A549 (cell line): ENCODE data around the gene GRID1.

Experiments used
- CTCF ChIP-seq: fragments of >200 bp; sonication (Bioruptor Twin); formaldehyde crosslinking; IDR thresholded peaks from 3 replicates; pipeline ENCODE4 v1.5.1; 2016
- MAZ ChIP-seq: fragments of 150-350 bp; IDR thresholded peaks from 2 replicates; pipeline ENCODE4 v1.6.1; 2014; ENCODE audit warnings: antibody characterized with exemption, low read depth, low read length, borderline replicate concordance
- POLR2AphosphoS2 ChIP-seq: conservative IDR thresholded peaks from 2 replicates; pipeline ENCODE4 v1.6.1; 2012; ENCODE audit warnings: low read length, improper control_type of control experiment, inconsistent platforms
- SMC3 ChIP-seq: fragments of >200 bp; sonication (Bioruptor Twin); formaldehyde crosslinking; IDR thresholded peaks from 3 replicates; pipeline ENCODE4 v1.6.1; 2018; ENCODE audit warnings: inconsistent platforms
- TF ChIP-seq, protein P1 (sequence below): fragments of >200 bp; sonication (Bioruptor Twin); formaldehyde crosslinking; IDR thresholded peaks from 3 replicates; pipeline ENCODE4 v1.6.1; 2016

DNA sequence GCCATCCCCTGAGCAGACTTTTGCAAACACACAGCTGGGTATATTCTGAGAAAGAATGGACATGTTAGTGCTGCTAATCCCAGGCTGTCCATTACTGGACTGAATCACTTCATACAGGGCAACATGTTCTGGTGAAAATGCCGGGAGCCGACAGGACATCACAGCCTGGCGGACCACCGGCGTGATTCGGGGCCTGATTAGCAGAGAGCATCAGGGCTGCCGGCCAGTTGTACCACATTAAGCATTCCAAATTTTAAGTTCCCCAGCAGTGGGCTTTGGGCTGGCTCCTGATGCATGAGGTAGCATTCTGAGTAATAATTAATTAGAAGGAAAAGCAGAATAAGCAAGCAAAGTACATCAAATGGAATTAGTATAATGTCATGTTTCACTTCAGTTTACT is 229.0 kb downstream of the GRID1 start:
- TF ChIP-seq, protein P1, sequence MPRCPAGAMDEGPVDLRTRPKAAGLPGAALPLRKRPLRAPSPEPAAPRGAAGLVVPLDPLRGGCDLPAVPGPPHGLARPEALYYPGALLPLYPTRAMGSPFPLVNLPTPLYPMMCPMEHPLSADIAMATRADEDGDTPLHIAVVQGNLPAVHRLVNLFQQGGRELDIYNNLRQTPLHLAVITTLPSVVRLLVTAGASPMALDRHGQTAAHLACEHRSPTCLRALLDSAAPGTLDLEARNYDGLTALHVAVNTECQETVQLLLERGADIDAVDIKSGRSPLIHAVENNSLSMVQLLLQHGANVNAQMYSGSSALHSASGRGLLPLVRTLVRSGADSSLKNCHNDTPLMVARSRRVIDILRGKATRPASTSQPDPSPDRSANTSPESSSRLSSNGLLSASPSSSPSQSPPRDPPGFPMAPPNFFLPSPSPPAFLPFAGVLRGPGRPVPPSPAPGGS, result no peak
- TF ChIP-seq CTCF (no peak), POLR2AphosphoS2 (no peak), MAZ (no peak), SMC3 (no peak)
